DND-41 (cell line): ENCODE data around the gene KLK4.

Source experiments
- EZH2 ChIP-seq: IDR thresholded peaks from 3 replicates; pipeline ENCODE4 v1.6.1; 2012; ENCODE audit warnings: borderline replicate concordance, low read depth, mild to moderate bottlenecking, moderate library complexity, low read length, inconsistent platforms; ENCODE audit not compliant: severe bottlenecking
- TF ChIP-seq, protein P1 (sequence below): IDR thresholded peaks from 2 replicates; pipeline ENCODE4 v1.5.1; 2012; ENCODE audit warnings: borderline replicate concordance, low read length, moderate library complexity, mild to moderate bottlenecking; ENCODE audit not compliant: poor library complexity, severe bottlenecking; ENCODE audit errors: extremely low read depth

DNA sequence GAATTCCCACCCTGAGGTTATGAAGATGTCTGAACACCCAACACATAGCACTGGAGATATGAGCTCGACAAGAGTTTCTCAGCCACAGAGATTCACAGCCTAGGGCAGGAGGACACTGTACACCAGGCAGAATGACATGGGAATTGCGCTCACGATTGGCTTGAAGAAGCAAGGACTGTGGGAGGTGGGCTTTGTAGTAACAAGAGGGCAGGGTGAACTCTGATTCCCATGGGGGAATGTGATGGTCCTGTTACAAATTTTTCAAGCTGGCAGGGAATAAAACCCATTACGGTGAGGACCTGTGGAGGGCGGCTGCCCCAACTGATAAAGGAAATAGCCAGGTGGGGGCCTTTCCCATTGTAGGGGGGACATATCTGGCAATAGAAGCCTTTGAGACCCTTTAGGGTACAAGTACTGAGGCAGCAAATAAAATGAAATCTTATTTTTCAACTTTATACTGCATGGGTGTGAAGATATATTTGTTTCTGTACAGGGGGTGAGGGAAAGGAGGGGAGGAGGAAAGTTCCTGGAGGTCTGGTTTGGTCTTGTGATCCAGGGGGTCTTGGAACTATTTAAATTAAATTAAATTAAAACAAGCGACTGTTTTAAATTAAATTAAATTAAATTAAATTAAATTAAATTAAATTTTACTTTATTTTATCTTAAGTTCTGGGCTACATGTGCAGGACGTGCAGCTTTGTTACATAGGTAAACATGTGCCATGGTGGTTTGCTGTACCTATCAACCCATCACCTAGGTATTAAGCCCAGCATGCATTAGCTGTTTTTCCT is 49.5 kb downstream of the KLK4 start:
- TF ChIP-seq, protein P1, sequence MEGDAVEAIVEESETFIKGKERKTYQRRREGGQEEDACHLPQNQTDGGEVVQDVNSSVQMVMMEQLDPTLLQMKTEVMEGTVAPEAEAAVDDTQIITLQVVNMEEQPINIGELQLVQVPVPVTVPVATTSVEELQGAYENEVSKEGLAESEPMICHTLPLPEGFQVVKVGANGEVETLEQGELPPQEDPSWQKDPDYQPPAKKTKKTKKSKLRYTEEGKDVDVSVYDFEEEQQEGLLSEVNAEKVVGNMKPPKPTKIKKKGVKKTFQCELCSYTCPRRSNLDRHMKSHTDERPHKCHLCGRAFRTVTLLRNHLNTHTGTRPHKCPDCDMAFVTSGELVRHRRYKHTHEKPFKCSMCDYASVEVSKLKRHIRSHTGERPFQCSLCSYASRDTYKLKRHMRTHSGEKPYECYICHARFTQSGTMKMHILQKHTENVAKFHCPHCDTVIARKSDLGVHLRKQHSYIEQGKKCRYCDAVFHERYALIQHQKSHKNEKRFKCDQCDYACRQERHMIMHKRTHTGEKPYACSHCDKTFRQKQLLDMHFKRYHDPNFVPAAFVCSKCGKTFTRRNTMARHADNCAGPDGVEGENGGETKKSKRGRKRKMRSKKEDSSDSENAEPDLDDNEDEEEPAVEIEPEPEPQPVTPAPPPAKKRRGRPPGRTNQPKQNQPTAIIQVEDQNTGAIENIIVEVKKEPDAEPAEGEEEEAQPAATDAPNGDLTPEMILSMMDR, result no peak
- TF ChIP-seq EZH2, result no peak
